ENCODE measurements around the gene KCTD18. TPM values are rescaled to one million over a fixed set of nuclear protein-coding genes. Genes with fewer than 3 reads are reported as not detected.

KCTD18 gene
- total RNA-seq, 2 experiments from 2014 or later = 17.5 to 18.8 TPM

Other genes starting within 250 kb of the KCTD18 start
- 10 to 100 TPM; 79.0 to 82.3 TPM for gene SPATS2L, start 203.4 kb downstream of the KCTD18 start, total RNA-seq
- gene SGO2, start 16.1 kb upstream of the KCTD18 start, total RNA-seq = 10 to 100 TPM; 44.2 to 45.3 TPM
- gene AOX1, start 75.9 kb upstream of the KCTD18 start, total RNA-seq = under 1 TPM; 0.05 to 0.15 TPM